ENCODE results near the gene DLG2.

Gene DLG2

GRCh38 chr11:85187992-85188391 lies 439.2 kb downstream of the DLG2 start:
- TF ChIP-seq EZH2phosphoT487 (IDR thresholded peaks at IDR 0.05; ENCODE audit: low read depth): no peak
- no peak for TF ChIP-seq CTCF (IDR thresholded peaks at IDR 0.05; ENCODE audit: low read depth, low read length)
- Histone ChIP-seq H3K79me2 (ENCODE audit: low read length) (no peaks in the 10 kb centered on the region), H3K9me3 (ENCODE audit: insufficient read depth, low read length) (0 out of 2 replicates have a peak, but pooled peaks cover 3% of the 10 kb centered on the region)

GRCh38 chr11:85184721-85185120 lies 442.4 kb downstream of the DLG2 start:
- Histone ChIP-seq H3K27me3 (ENCODE audit: low read depth, low read length) (no peaks in the 10 kb centered on the region), H3K27ac (ENCODE audit: low read length) (no peak overlapping the region), H3K79me2 (ENCODE audit: low read length) (no peaks in the 10 kb centered on the region), H4K20me1 (ENCODE audit: insufficient read depth, low read length) (no peaks in the 10 kb centered on the region), H3K4me2 (ENCODE audit: low read length) (no peak overlapping the region), H2AFZ (ENCODE audit: low read depth, low read length) (no peak overlapping the region), H3K9ac (ENCODE audit: low read length) (no peak overlapping the region), H3K4me1 (ENCODE audit: low read length) (peaks cover 3% of the 10 kb centered on the region; the same call in 1 of the 2 replicates), H3K36me3 (replicated peaks; ENCODE audit: low read depth, low read length) (no peaks in the 10 kb centered on the region), H3K9me3 (ENCODE audit: insufficient read depth, low read length) (0 out of 2 replicates have a peak, but pooled peaks cover 3% of the 10 kb centered on the region), H3K4me3 (ENCODE audit: low read length) (no peak overlapping the region)
- TF ChIP-seq EZH2phosphoT487 (IDR thresholded peaks at IDR 0.05; ENCODE audit: low read depth) (no peak), CTCF (IDR thresholded peaks at IDR 0.05; ENCODE audit: low read depth, low read length) (no peak)

More at GRCh38 chr11:85187992-85188391, 439.2 kb downstream of the DLG2 start:
- Histone ChIP-seq H3K4me3 (ENCODE audit: low read length) (no peak overlapping the region), H3K9ac (ENCODE audit: low read length) (no peak overlapping the region), H3K4me2 (ENCODE audit: low read length) (no peak overlapping the region), H3K27me3 (ENCODE audit: low read depth, low read length) (no peaks in the 10 kb centered on the region), H3K4me1 (ENCODE audit: low read length) (peaks cover 3% of the 10 kb centered on the region; the same call in 1 of the 2 replicates), H2AFZ (ENCODE audit: low read depth, low read length) (no peak overlapping the region), H3K36me3 (replicated peaks; ENCODE audit: low read depth, low read length) (no peaks in the 10 kb centered on the region), H3K27ac (ENCODE audit: low read length) (no peak overlapping the region), H4K20me1 (ENCODE audit: insufficient read depth, low read length) (no peaks in the 10 kb centered on the region)

- TF ChIP-seq CTCF (IDR thresholded peaks at IDR 0.05; ENCODE audit: low read depth, low read length) (peak; percentile 41), EZH2phosphoT487 (IDR thresholded peaks at IDR 0.05; ENCODE audit: low read depth) (no peak)
- peaks cover 3% of the 10 kb centered on the region; the same call in 1 of the 2 replicates for H3K4me1 ChIP-seq (ENCODE audit: low read length)
- H3K4me3 ChIP-seq (ENCODE audit: low read length): no peak overlapping the region
- 0 out of 2 replicates have a peak overlapping the region, but pooled peaks have one; percentile 10 for H2AFZ ChIP-seq (ENCODE audit: low read depth, low read length)
- H3K79me2 ChIP-seq (ENCODE audit: low read length): no peaks in the 10 kb centered on the region
- H3K36me3 ChIP-seq (replicated peaks; ENCODE audit: low read depth, low read length): no peaks in the 10 kb centered on the region
- no peaks in the 10 kb centered on the region for H4K20me1 ChIP-seq (ENCODE audit: insufficient read depth, low read length)
- no peak overlapping the region for H3K27ac ChIP-seq (ENCODE audit: low read length)
- no peaks in the 10 kb centered on the region for H3K27me3 ChIP-seq (ENCODE audit: low read depth, low read length)
- H3K4me2 ChIP-seq (ENCODE audit: low read length): no peak overlapping the region
- H3K9ac ChIP-seq (ENCODE audit: low read length): no peak overlapping the region
- 0 out of 2 replicates have a peak, but pooled peaks cover 3% of the 10 kb centered on the region for H3K9me3 ChIP-seq (ENCODE audit: insufficient read depth, low read length)
These were observed 444.4 kb downstream of the DLG2 start for GRCh38 chr11:85182441-85183387.

GRCh38 chr11:85180528-85180927 lies 446.6 kb downstream of the DLG2 start:
- no peak for TF ChIP-seq EZH2phosphoT487 (IDR thresholded peaks at IDR 0.05; ENCODE audit: low read depth)
- peak; percentile 46 for TF ChIP-seq CTCF (IDR thresholded peaks at IDR 0.05; ENCODE audit: low read depth, low read length)
- Histone ChIP-seq H3K79me2 (ENCODE audit: low read length) (no peaks in the 10 kb centered on the region), H3K9me3 (ENCODE audit: insufficient read depth, low read length) (no peaks in the 10 kb centered on the region), H3K27ac (ENCODE audit: low read length) (no peak overlapping the region), H4K20me1 (ENCODE audit: insufficient read depth, low read length) (no peaks in the 10 kb centered on the region), H3K4me2 (ENCODE audit: low read length) (no peak overlapping the region), H3K4me3 (ENCODE audit: low read length) (no peak overlapping the region), H3K27me3 (ENCODE audit: low read depth, low read length) (no peaks in the 10 kb centered on the region), H3K9ac (ENCODE audit: low read length) (no peak overlapping the region), H3K4me1 (ENCODE audit: low read length) (peaks cover 3% of the 10 kb centered on the region; the same call in 1 of the 2 replicates), H2AFZ (ENCODE audit: low read depth, low read length) (no peak overlapping the region), H3K36me3 (replicated peaks; ENCODE audit: low read depth, low read length) (no peaks in the 10 kb centered on the region)
